VCaP (cell line): ENCODE measurements around the gene CPPED1.

Experiments
- H3K27ac ChIP-seq: fragments of 450-650 bp; 2 replicates; pipeline ENCODE4 v1.5.1; 2017
- TF ChIP-seq, protein P1 (sequence below): fragments of 450-650 bp; conservative IDR thresholded peaks from 2 replicates; pipeline ENCODE4 v1.5.1; 2017; ENCODE audit warnings: mild to moderate bottlenecking, moderate library complexity

The CPPED1 gene

DNA sequence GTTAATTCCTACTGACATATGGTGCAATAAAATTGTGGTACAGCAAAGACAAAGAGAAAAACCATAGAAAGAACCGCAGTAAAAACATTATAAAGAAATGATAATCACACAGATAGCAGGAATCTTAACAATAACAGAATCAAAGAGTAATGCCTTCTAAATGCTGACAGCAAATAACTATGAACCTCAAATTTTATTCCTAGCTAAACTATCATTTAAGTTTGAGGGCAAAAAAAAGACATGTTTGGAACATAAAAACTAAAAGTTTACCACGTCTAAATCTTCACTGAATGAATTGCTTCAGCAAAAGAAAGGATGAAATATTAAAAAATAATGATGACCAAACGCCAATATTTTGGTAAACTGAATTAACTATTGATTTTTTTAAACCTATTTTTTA is 135.8 kb downstream of the CPPED1 start:
- TF ChIP-seq, protein P1, sequence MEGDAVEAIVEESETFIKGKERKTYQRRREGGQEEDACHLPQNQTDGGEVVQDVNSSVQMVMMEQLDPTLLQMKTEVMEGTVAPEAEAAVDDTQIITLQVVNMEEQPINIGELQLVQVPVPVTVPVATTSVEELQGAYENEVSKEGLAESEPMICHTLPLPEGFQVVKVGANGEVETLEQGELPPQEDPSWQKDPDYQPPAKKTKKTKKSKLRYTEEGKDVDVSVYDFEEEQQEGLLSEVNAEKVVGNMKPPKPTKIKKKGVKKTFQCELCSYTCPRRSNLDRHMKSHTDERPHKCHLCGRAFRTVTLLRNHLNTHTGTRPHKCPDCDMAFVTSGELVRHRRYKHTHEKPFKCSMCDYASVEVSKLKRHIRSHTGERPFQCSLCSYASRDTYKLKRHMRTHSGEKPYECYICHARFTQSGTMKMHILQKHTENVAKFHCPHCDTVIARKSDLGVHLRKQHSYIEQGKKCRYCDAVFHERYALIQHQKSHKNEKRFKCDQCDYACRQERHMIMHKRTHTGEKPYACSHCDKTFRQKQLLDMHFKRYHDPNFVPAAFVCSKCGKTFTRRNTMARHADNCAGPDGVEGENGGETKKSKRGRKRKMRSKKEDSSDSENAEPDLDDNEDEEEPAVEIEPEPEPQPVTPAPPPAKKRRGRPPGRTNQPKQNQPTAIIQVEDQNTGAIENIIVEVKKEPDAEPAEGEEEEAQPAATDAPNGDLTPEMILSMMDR = no peak

DNA sequence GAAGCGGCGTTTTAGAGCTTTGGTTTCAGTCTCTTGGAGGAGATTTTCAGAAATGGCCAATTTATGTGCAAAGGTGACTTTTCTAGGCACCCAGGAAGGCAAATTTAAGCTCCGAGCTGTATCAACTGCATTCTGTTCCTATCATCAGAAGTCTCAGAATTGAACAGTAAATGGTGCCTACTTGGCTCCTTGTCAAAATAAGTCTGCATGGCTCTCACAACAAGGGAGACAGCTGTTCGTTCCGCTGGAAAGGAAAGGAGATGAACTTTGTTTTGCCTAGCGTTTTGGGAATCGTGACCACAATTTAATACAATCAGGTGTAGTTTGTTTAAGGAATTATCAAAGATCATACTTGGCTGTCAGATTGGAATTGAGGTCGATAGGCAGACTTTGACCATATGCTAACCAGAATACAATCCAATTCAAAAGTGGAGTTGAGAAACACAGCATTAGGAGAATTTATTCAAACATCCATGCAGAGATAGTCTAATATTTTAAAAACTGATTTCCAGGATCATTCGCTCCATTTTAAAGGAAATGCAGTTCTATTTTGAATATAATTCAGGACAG is 139.4 kb downstream of the CPPED1 start:
- TF ChIP-seq, protein P1 = no peak
- H3K27ac ChIP-seq = no peak overlapping the region

More for the DNA sequence above, 135.8 kb downstream of the CPPED1 start:
- no peak overlapping the region for H3K27ac ChIP-seq

DNA sequence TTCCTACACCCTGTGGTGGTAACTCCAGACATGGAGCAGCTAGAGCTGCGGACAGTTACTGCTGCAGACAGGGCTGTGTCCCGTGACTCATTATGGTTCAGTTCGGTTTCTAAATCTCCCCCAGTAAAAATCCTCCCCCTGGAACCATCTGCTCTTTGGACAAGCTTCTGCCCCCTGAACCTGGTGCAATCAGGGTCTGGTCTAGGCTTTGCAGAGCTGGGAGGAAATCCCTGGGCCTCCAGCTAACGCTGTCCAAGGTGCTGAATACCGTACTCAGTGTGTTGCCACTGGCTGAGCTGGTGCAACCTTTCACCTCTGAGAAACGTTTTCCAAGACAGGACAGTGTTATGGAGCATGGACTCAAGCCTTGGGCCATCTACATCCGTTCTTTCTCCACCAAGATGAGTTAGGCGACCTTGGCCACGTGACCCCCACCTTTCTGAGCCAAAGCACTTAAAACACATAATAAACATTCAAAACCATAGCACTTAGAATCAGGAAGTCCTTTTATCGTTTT is 142.0 kb downstream of the CPPED1 start:
- TF ChIP-seq, protein P1 = no peak
- no peak overlapping the region for H3K27ac ChIP-seq

DNA sequence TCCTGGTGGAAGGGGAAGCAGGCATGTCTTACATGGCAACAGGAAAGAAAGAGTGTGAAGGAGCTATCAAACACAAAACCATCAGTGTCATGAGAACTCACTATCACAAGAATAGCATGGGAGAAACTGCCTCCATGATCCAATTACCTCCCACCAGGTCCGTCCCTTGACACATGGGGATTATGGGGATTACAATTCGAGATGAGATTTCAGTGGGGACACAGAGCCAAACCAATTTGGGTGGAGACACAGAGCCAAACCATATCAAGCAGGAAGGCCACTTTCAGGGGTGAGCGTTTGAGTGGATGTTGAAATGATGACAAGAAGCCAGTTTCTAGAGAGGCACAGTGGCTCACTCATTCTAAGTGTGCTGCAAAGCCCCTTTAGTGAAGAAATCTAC is 143.8 kb downstream of the CPPED1 start:
- no peak overlapping the region for H3K27ac ChIP-seq
- TF ChIP-seq, protein P1 = no peak

DNA sequence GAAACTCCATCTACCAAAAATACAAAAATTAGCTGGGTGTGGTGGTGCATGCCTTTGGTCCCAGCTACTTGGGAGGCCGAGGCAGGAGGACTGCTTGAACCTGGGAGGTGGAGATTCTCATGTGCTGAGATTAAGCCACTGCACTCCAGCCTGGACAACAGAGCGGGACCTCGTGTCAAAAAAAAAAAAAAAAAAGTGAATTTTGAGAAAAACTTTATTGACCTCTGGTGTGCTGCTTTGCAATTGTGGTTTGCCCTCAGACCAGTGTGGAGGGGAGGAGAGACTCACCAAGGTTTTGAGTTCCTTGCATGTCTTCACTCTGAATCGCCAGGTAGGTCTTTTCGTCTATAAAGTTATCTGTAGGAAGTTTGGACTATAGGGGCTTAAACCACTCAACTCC is 145.2 kb downstream of the CPPED1 start:
- H3K27ac ChIP-seq = no peak overlapping the region
- TF ChIP-seq, protein P1 = no peak

DNA sequence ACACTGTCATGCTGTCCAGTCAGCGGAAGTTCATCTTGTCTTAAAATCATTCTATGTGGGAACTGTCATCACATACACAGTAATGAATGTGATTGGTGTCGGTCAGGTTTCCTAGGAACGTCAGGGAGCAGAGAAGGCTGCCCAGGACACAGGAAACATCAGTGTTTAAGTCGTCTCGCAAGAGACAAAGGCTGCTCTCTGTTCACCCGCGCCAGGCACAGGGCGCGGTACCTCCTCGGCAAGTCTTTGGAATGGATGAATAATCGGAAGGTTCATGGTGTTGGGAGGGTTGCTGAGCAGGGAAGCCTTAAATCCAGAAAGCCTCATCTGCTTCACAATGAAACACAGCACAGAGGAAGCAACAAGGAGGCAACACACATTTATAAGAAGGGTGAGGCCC is 148.2 kb downstream of the CPPED1 start:
- H3K27ac ChIP-seq = no peak overlapping the region
- TF ChIP-seq, protein P1 = no peak

DNA sequence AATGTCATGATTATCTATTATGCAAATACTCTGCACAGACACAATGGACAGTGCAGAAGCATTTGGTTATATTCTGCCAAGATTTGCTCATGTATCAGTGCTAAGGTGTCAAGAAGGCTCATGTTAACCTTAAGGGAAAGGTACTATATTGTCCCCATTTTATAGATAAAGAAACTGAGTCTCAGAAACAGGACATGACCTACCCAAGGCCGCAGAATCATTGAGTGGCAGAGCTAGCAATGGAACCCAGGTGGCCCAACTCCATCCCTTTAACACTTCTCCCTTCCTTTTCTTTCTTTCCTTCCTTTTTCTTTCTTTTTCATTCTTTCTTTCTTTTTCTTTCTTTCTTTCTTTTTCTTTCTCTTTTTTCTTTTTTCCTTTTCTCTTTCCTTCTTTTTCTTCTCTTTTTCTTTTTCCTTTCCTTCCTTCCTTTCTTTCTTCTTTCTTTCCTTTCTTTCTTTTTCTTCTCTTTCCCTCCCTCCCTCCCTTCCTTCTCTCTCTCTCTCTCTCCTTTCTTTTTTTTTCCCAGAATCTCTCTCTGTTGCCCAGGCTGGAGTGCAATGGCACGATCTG is 149.8 kb downstream of the CPPED1 start:
- TF ChIP-seq, protein P1 = no peak

More for the DNA sequence above, 149.8 kb downstream of the CPPED1 start:
- H3K27ac ChIP-seq = no peak overlapping the region
